ENCODE data around the gene PCSK2. TPM values are rescaled to one million over a fixed set of nuclear protein-coding genes. Genes with fewer than 3 reads are reported as not detected.

PCSK2 gene
- total and polyA plus RNA-seq, 4 donors, result 0.13 to 2.2 TPM; not detected in 2

- ATAC-seq (ENCODE audit: low FRiP score) (no peak), DNase-seq (no peak)
- no peak overlapping the region for H3K27ac ChIP-seq (ENCODE audit: low read depth in 1 of 2, low read length in 2 of 2)
- H3K4me3 ChIP-seq (ENCODE audit: low read length in 2 of 2), result no peak overlapping the region
- no peaks in the 10 kb centered on the region for H3K36me3 ChIP-seq (ENCODE audit: control insufficient read depth in 1 of 2, insufficient read depth in 2 of 2, low read length in 1 of 2)
- no peaks in the 10 kb centered on the region for H3K9me3 ChIP-seq (ENCODE audit: control insufficient read depth, low read length)
- WGBS, 2 donors, result 91 to 93% methylated on average over 7 of the region's 7 CpGs
- no peaks in the 10 kb centered on the region for H3K27me3 ChIP-seq (ENCODE audit: control insufficient read depth in 1 of 2, insufficient read depth in 2 of 2, low read length in 1 of 2)
- H3K4me1 ChIP-seq (ENCODE audit: control insufficient read depth in 1 of 2, insufficient read depth in 2 of 2, low read length in 2 of 2), result no peaks in the 10 kb centered on the region
- intact Hi-C loops (cut with DNase I), result no loop called here
These were observed 263.7 kb downstream of the PCSK2 start for GRCh38 chr20:17490501-17490900.

DNA sequence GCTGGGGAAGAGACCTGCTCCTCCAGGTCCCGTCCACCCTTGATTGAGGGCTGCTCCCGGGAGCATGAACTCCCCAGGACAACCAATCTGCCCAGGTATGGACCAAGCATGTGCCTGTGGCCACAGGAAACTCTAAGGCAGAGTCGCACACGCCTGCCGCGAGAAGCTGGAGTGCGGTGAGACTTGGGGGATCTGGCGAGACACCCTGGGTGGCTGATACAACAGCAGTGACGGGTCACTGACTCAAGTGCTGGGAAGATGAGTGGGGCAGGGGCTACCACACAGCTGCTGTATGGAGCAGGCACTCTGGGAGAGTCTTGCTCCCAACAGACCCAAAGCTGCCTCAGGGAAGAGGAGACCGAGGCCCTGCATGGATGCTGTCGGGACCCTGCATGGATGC is 264.2 kb downstream of the PCSK2 start:
- ATAC-seq (ENCODE audit: low FRiP score) (no peak), DNase-seq (no peak)
- no peak overlapping the region for H3K27ac ChIP-seq (ENCODE audit: low read depth in 1 of 2, low read length in 2 of 2)
- no peaks in the 10 kb centered on the region for H3K36me3 ChIP-seq (ENCODE audit: control insufficient read depth in 1 of 2, insufficient read depth in 2 of 2, low read length in 1 of 2)
- H3K4me1 ChIP-seq (ENCODE audit: control insufficient read depth in 1 of 2, insufficient read depth in 2 of 2, low read length in 2 of 2), result no peaks in the 10 kb centered on the region
- intact Hi-C loops (cut with DNase I), result no loop called here
- H3K9me3 ChIP-seq (ENCODE audit: control insufficient read depth, low read length), result no peaks in the 10 kb centered on the region
- H3K27me3 ChIP-seq (ENCODE audit: control insufficient read depth in 1 of 2, insufficient read depth in 2 of 2, low read length in 1 of 2), result no peaks in the 10 kb centered on the region
- 81 to 94% methylated on average over 11 of the region's 11 CpGs for WGBS, 2 donors
- H3K4me3 ChIP-seq (ENCODE audit: low read length in 2 of 2), result no peak overlapping the region

GRCh38 chr20:17491488-17491887 is 264.6 kb downstream of the PCSK2 start:
- Histone ChIP-seq H3K27me3 (ENCODE audit: control insufficient read depth in 1 of 2, insufficient read depth in 2 of 2, low read length in 1 of 2) (no peaks in the 10 kb centered on the region), H3K36me3 (ENCODE audit: control insufficient read depth in 1 of 2, insufficient read depth in 2 of 2, low read length in 1 of 2) (no peaks in the 10 kb centered on the region), H3K27ac (ENCODE audit: low read depth in 1 of 2, low read length in 2 of 2) (no peak overlapping the region), H3K4me3 (ENCODE audit: low read length in 2 of 2) (no peak overlapping the region), H3K9me3 (ENCODE audit: control insufficient read depth, low read length) (no peaks in the 10 kb centered on the region), H3K4me1 (ENCODE audit: control insufficient read depth in 1 of 2, insufficient read depth in 2 of 2, low read length in 2 of 2) (no peaks in the 10 kb centered on the region)
- ATAC-seq (ENCODE audit: low FRiP score), result no peak
- intact Hi-C loops (cut with DNase I), result no loop called here
- 94 to 96% methylated on average over 4 of the region's 4 CpGs for WGBS, 2 donors
- DNase-seq, result no peak

- no peaks in the 10 kb centered on the region for H3K36me3 ChIP-seq (ENCODE audit: control insufficient read depth in 1 of 2, insufficient read depth in 2 of 2, low read length in 1 of 2)
- DNase-seq, result no peak
- H3K9me3 ChIP-seq (ENCODE audit: control insufficient read depth, low read length), result no peaks in the 10 kb centered on the region
- H3K27ac ChIP-seq (ENCODE audit: low read depth in 1 of 2, low read length in 2 of 2), result no peak overlapping the region
- no peaks in the 10 kb centered on the region for H3K27me3 ChIP-seq (ENCODE audit: control insufficient read depth in 1 of 2, insufficient read depth in 2 of 2, low read length in 1 of 2)
- H3K4me3 ChIP-seq (ENCODE audit: low read length in 2 of 2), result no peak overlapping the region
- ATAC-seq (ENCODE audit: low FRiP score), result no peak
- WGBS, 2 donors, result 71 to 82% methylated on average over 2 of the region's 2 CpGs
- H3K4me1 ChIP-seq (ENCODE audit: control insufficient read depth in 1 of 2, insufficient read depth in 2 of 2, low read length in 2 of 2), result no peaks in the 10 kb centered on the region
- intact Hi-C loops (cut with DNase I), result no loop called here
These were observed 266.3 kb downstream of the PCSK2 start for GRCh38 chr20:17493173-17493572.

- Histone ChIP-seq H3K4me1 (ENCODE audit: control insufficient read depth in 1 of 2, insufficient read depth in 2 of 2, low read length in 2 of 2) (no peaks in the 10 kb centered on the region), H3K27me3 (ENCODE audit: control insufficient read depth in 1 of 2, insufficient read depth in 2 of 2, low read length in 1 of 2) (no peaks in the 10 kb centered on the region), H3K4me3 (ENCODE audit: low read length in 2 of 2) (no peak overlapping the region), H3K27ac (ENCODE audit: low read depth in 1 of 2, low read length in 2 of 2) (no peak overlapping the region), H3K36me3 (ENCODE audit: control insufficient read depth in 1 of 2, insufficient read depth in 2 of 2, low read length in 1 of 2) (no peaks in the 10 kb centered on the region), H3K9me3 (ENCODE audit: control insufficient read depth, low read length) (no peaks in the 10 kb centered on the region)
- intact Hi-C loops (cut with DNase I), result no loop called here
- no peak for DNase-seq
- no peak for ATAC-seq (ENCODE audit: low FRiP score)
- WGBS, 2 donors, result 91 to 99% methylated on average over 7 of the region's 7 CpGs
These were observed 267.4 kb downstream of the PCSK2 start for GRCh38 chr20:17494201-17494600.

DNA sequence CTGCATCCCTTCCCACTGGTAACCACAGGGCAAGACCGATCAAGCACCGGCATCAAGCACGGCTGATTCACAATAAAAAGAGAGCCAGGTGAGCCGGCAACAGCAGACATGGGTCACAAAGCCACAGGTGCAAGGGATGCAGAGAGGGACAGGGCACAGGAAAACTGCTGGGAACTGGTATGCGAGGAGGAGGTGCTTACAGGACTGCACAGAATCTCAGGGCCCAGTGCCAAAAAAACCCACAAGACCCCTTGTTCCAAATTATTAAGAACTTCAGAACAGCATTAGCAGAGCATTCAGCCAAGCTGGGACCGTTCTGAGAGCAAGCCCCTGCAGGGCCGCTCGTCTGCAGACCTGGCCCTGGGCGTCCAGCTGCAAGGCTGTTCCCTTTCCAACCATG is 269.0 kb downstream of the PCSK2 start:
- no peak overlapping the region for H3K4me3 ChIP-seq (ENCODE audit: low read length in 2 of 2)
- intact Hi-C loops (cut with DNase I), result no loop called here
- WGBS, 2 donors, result 94 to 95% methylated on average over 9 of the region's 9 CpGs
- no peaks in the 10 kb centered on the region for H3K36me3 ChIP-seq (ENCODE audit: control insufficient read depth in 1 of 2, insufficient read depth in 2 of 2, low read length in 1 of 2)
- ATAC-seq (ENCODE audit: low FRiP score) (no peak), DNase-seq (no peak)
- H3K27ac ChIP-seq (ENCODE audit: low read depth in 1 of 2, low read length in 2 of 2), result no peak overlapping the region
- H3K9me3 ChIP-seq (ENCODE audit: control insufficient read depth, low read length), result no peaks in the 10 kb centered on the region
- H3K27me3 ChIP-seq (ENCODE audit: control insufficient read depth in 1 of 2, insufficient read depth in 2 of 2, low read length in 1 of 2), result no peaks in the 10 kb centered on the region
- no peaks in the 10 kb centered on the region for H3K4me1 ChIP-seq (ENCODE audit: control insufficient read depth in 1 of 2, insufficient read depth in 2 of 2, low read length in 2 of 2)

DNA sequence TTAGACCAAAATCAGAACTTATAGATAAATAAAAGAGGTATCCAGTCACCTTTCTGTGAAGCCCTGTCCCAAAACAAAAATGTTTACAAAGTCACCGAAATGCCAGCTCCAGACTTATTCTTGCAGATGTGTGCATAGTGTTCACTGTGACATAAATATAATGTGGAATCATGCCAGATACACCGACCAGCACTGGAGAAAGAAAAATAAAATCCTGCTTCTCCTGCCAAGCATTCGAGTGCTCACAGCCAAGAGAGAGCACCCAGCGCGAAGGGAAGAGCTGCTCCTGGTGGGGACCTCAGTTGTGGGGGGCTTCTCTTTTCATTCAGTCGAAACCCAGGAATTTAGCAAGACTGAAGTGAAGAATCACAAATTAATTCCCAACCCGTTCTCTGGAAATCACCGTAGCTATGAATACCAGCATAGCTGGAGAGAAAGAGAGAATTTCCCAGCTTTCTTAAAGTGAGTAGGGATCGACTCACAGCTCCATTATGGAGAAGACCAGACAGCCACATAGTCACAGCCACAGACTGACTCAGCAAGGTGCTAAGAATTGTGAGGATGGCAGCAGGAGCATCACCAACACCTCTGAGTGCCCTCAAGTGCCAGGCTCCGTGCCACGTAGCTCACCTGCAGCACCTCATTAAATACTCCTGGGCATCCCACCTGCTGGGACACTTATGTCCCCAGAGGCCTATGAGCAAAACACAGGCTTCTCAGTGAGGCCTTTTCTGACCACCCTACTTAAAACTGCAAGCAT is 271.2 kb downstream of the PCSK2 start:
- Histone ChIP-seq H3K27me3 (ENCODE audit: control insufficient read depth in 1 of 2, insufficient read depth in 2 of 2, low read length in 1 of 2) (no peaks in the 10 kb centered on the region), H3K9me3 (ENCODE audit: control insufficient read depth, low read length) (no peaks in the 10 kb centered on the region), H3K36me3 (ENCODE audit: control insufficient read depth in 1 of 2, insufficient read depth in 2 of 2, low read length in 1 of 2) (no peaks in the 10 kb centered on the region), H3K4me3 (ENCODE audit: low read length in 2 of 2) (no peak overlapping the region), H3K27ac (ENCODE audit: low read depth in 1 of 2, low read length in 2 of 2) (no peak overlapping the region), H3K4me1 (ENCODE audit: control insufficient read depth in 1 of 2, insufficient read depth in 2 of 2, low read length in 2 of 2) (no peaks in the 10 kb centered on the region)
- intact Hi-C loops (cut with DNase I), result no loop called here
- ATAC-seq (ENCODE audit: low FRiP score), result no peak
- WGBS, 2 donors, result 22 to 23% methylated on average over 11 of the region's 11 CpGs
- no peak for DNase-seq

GRCh38 chr20:17498641-17499040 is 271.8 kb downstream of the PCSK2 start:
- H3K4me3 ChIP-seq (ENCODE audit: low read length in 2 of 2), result no peak overlapping the region
- intact Hi-C loops (cut with DNase I), result no loop called here
- H3K4me1 ChIP-seq (ENCODE audit: control insufficient read depth in 1 of 2, insufficient read depth in 2 of 2, low read length in 2 of 2), result no peaks in the 10 kb centered on the region
- 82 to 94% methylated on average over 13 of the region's 13 CpGs for WGBS, 2 donors
- no peak for ATAC-seq (ENCODE audit: low FRiP score)
- no peak overlapping the region for H3K27ac ChIP-seq (ENCODE audit: low read depth in 1 of 2, low read length in 2 of 2)
- no peak for DNase-seq
- H3K36me3 ChIP-seq (ENCODE audit: control insufficient read depth in 1 of 2, insufficient read depth in 2 of 2, low read length in 1 of 2), result no peaks in the 10 kb centered on the region
- H3K9me3 ChIP-seq (ENCODE audit: control insufficient read depth, low read length), result no peaks in the 10 kb centered on the region
- H3K27me3 ChIP-seq (ENCODE audit: control insufficient read depth in 1 of 2, insufficient read depth in 2 of 2, low read length in 1 of 2), result no peaks in the 10 kb centered on the region

DNA sequence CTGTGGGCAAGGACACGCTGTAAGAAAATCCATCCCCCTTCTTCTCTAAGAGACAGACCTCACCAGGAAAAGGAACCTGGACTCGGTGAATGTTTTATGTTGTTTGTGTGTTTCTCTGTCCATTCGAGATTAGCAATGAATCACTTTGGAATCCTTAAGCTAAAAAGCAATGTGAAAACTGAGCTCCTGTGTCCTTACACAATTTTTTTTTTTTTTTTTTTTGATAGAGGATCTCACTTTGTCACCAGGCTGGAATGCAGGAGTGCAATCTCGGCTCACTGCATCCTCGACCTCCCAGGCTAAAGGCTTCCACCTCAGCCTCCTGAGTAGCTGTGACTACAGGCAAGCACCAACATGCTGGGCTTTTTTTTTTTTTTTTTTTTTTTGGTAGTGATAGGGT is 272.2 kb downstream of the PCSK2 start:
- no peaks in the 10 kb centered on the region for H3K9me3 ChIP-seq (ENCODE audit: control insufficient read depth, low read length)
- H3K27ac ChIP-seq (ENCODE audit: low read depth in 1 of 2, low read length in 2 of 2), result no peak overlapping the region
- ATAC-seq (ENCODE audit: low FRiP score), result no peak
- no peaks in the 10 kb centered on the region for H3K4me1 ChIP-seq (ENCODE audit: control insufficient read depth in 1 of 2, insufficient read depth in 2 of 2, low read length in 2 of 2)
- no peaks in the 10 kb centered on the region for H3K27me3 ChIP-seq (ENCODE audit: control insufficient read depth in 1 of 2, insufficient read depth in 2 of 2, low read length in 1 of 2)
- no peak overlapping the region for H3K4me3 ChIP-seq (ENCODE audit: low read length in 2 of 2)
- no peaks in the 10 kb centered on the region for H3K36me3 ChIP-seq (ENCODE audit: control insufficient read depth in 1 of 2, insufficient read depth in 2 of 2, low read length in 1 of 2)
- no peak for DNase-seq
- WGBS, 2 donors, result 85 to 86% methylated on average over 5 of the region's 5 CpGs
- intact Hi-C loops (cut with DNase I), result no loop called here
